Measurements from ENCODE around the gene HOGA1.
"Not testable (repeated sequence)": the region's sequence is repeated elsewhere in the genome, so short reads cannot be mapped to it uniquely, and the experiment has no call there.

HOGA1 gene

GRCh38 chr10:97555541-97555940, 28.6 kb upstream of the HOGA1 start:
- not testable (repeated sequence) for DNase-seq

GRCh38 chr10:97560731-97561381, 23.3 kb upstream of the HOGA1 start:
- DNase-seq, result not testable (repeated sequence)

GRCh38 chr10:97561386-97562077, 22.7 kb upstream of the HOGA1 start:
- not testable (repeated sequence) for DNase-seq

GRCh38 chr10:97562329-97562728, 21.9 kb upstream of the HOGA1 start:
- not testable (repeated sequence) for DNase-seq

- no peak for DNase-seq
These were observed 20.9 kb upstream of the HOGA1 start for GRCh38 chr10:97563337-97563736.

GRCh38 chr10:97564776-97565175, 19.4 kb upstream of the HOGA1 start:
- DNase-seq, result no peak

- no peak for DNase-seq
These were observed 17.7 kb upstream of the HOGA1 start for GRCh38 chr10:97566336-97566996.

- DNase-seq, result no peak
These were observed 16.3 kb upstream of the HOGA1 start for GRCh38 chr10:97567891-97568290.

GRCh38 chr10:97570146-97570788, 13.9 kb upstream of the HOGA1 start:
- DNase-seq, result no peak

GRCh38 chr10:97570789-97571471, 13.3 kb upstream of the HOGA1 start:
- no peak for DNase-seq

- DNase-seq, result no peak
These were observed 12.6 kb upstream of the HOGA1 start for GRCh38 chr10:97571622-97572021.

- DNase-seq, result no peak
These were observed 11.8 kb upstream of the HOGA1 start, which contains the start of gene ANKRD2 for GRCh38 chr10:97572214-97572989. ANKRD2 (plus strand) TSS chr10:97572779; CDS start chr10:97572789, 10 bp downstream.

GRCh38 chr10:97573021-97573420, 11.2 kb upstream of the HOGA1 start:
- DNase-seq, result no peak

GRCh38 chr10:97573672-97574071, 10.5 kb upstream of the HOGA1 start:
- DNase-seq, result no peak

GRCh38 chr10:97574374-97575126, 9.6 kb upstream of the HOGA1 start:
- DNase-seq, result no peak

- DNase-seq, result no peak
These were observed 9.0 kb upstream of the HOGA1 start for GRCh38 chr10:97575127-97575668.

GRCh38 chr10:97576487-97576886, 7.7 kb upstream of the HOGA1 start:
- DNase-seq, result not testable (repeated sequence)

GRCh38 chr10:97577701-97578100, 6.5 kb upstream of the HOGA1 start:
- no peak for DNase-seq

- DNase-seq, result no peak
These were observed 5.9 kb upstream of the HOGA1 start for GRCh38 chr10:97578171-97578844.
